ENCODE results near the gene TEC.
"Not testable (repeated sequence)": the region's sequence is repeated elsewhere in the genome, so short reads cannot be mapped to it uniquely, and the experiment has no call there.

The TEC gene

GRCh38 chr4:48247142-48247877, 22.3 kb downstream of the TEC start:
- DNase-seq = no peak
- intact Hi-C loops (cut with DNase I) = no loop called here

- intact Hi-C loops (cut with DNase I) = no loop called here
- no peak for DNase-seq
These were observed 25.0 kb downstream of the TEC start for GRCh38 chr4:48244665-48245064.

- no peak for DNase-seq
- intact Hi-C loops (cut with DNase I) = no loop called here
These were observed 25.8 kb downstream of the TEC start for GRCh38 chr4:48243887-48244286.

- DNase-seq = no peak
- intact Hi-C loops (cut with DNase I) = no loop called here
These were observed 26.2 kb downstream of the TEC start for GRCh38 chr4:48243429-48243828.

GRCh38 chr4:48242511-48243195, 27.0 kb downstream of the TEC start:
- intact Hi-C loops (cut with DNase I) = no loop called here
- no peak for DNase-seq

- DNase-seq = no peak
- intact Hi-C loops (cut with DNase I) = no loop called here
These were observed 27.9 kb downstream of the TEC start for GRCh38 chr4:48241731-48242130.

GRCh38 chr4:48237996-48238645, 31.5 kb downstream of the TEC start:
- intact Hi-C loops (cut with DNase I) = no loop called here
- no peak for DNase-seq

- intact Hi-C loops (cut with DNase I) = no loop called here
- no peak for DNase-seq
These were observed 34.6 kb downstream of the TEC start for GRCh38 chr4:48235050-48235449.

- DNase-seq = no peak
- intact Hi-C loops (cut with DNase I) = no loop called here
These were observed 35.1 kb downstream of the TEC start for GRCh38 chr4:48234575-48234974.

- intact Hi-C loops (cut with DNase I) = no loop called here
These were observed 40.7 kb downstream of the TEC start for GRCh38 chr4:48228949-48229348.

GRCh38 chr4:48227662-48228061, 42.0 kb downstream of the TEC start:
- no peak for DNase-seq
- intact Hi-C loops (cut with DNase I) = no loop called here

More at GRCh38 chr4:48228949-48229348, 40.7 kb downstream of the TEC start:
- no peak for DNase-seq

- intact Hi-C loops (cut with DNase I) = no loop called here
- DNase-seq = no peak
These were observed 43.4 kb downstream of the TEC start for GRCh38 chr4:48226199-48226598.

- no peak for DNase-seq
- intact Hi-C loops (cut with DNase I) = no loop called here
These were observed 44.1 kb downstream of the TEC start for GRCh38 chr4:48225368-48226141.

- no peak for DNase-seq
- intact Hi-C loops (cut with DNase I) = no loop called here
These were observed 45.0 kb downstream of the TEC start for GRCh38 chr4:48224606-48225005.

GRCh38 chr4:48223633-48224295, 45.9 kb downstream of the TEC start:
- intact Hi-C loops (cut with DNase I) = no loop called here
- no peak for DNase-seq

GRCh38 chr4:48222491-48222890, 47.1 kb downstream of the TEC start:
- intact Hi-C loops (cut with DNase I) = no loop called here
- DNase-seq = no peak

GRCh38 chr4:48219430-48219829, 50.2 kb downstream of the TEC start:
- intact Hi-C loops (cut with DNase I); DNase-seq: not testable (repeated sequence)

- intact Hi-C loops (cut with DNase I) = no loop called here
- no peak for DNase-seq
These were observed 53.1 kb downstream of the TEC start for GRCh38 chr4:48216563-48216962.

GRCh38 chr4:48215977-48216376, 53.7 kb downstream of the TEC start:
- DNase-seq = no peak
- intact Hi-C loops (cut with DNase I) = no loop called here
